Breast epithelium (tissue), 4 donors: ENCODE results near the gene TFCP2L1. TPM values are rescaled to one million over a fixed set of nuclear protein-coding genes. Genes with fewer than 3 reads are reported as not detected.

Experiments used
- DNase-seq, 2 donors: peaks; one replicate each; pipeline ENCODE4 v3.0.0-alpha.2; 2019; ENCODE audit warnings: low spot score in 2 of 2
- H3K27ac ChIP-seq, 2 donors: fragments of 200-600 bp; sonication (generic) in 1 of 2; one replicate each; pipeline ENCODE4 v1.5.1; 2016 to 2019; ENCODE audit warnings: mild to moderate bottlenecking in 1 of 2
- H3K27me3 ChIP-seq, 2 donors: fragments of 200-600 bp; sonication (generic) in 1 of 2; one replicate each; pipeline versions ENCODE4 v1.5.1 to v1.6.0; 2017 to 2019; ENCODE audit warnings: control low read depth in 1 of 2, mild to moderate bottlenecking in 1 of 2
- H3K36me3 ChIP-seq: fragments of 200-600 bp; one replicate; pipeline ENCODE4 v1.5.1; 2019
- H3K4me1 ChIP-seq, 2 donors: fragments of 200-600 bp; sonication (generic); one replicate each; pipeline ENCODE4 v1.5.1; 2016 to 2019; ENCODE audit warnings: control low read depth in 1 of 2
- H3K4me3 ChIP-seq, 3 donors: fragments of 200-600 bp; sonication (generic); 1 replicate in 2 of 3; 2 replicates in 1 of 3; pipeline ENCODE4 v1.5.1; 2016 to 2019; ENCODE audit warnings: mild to moderate bottlenecking in 3 of 3, moderate library complexity in 2 of 3
- H3K9me3 ChIP-seq, 2 donors: fragments of 200-600 bp; sonication (generic) in 1 of 2; one replicate each; pipeline ENCODE4 v1.5.1; 2016 to 2019; ENCODE audit warnings: control low read depth in 1 of 2
- CTCF ChIP-seq, 3 donors: fragments of 450-650 bp; IDR thresholded peaks; one replicate each; pipeline ENCODE4 v1.5.1; 2016 to 2017; ENCODE audit warnings: antibody characterized with exemption in 3 of 3, mild to moderate bottlenecking in 3 of 3, moderate library complexity in 3 of 3
- POLR2A ChIP-seq: fragments of 450-650 bp; IDR thresholded peaks from one replicate; pipeline ENCODE4 v1.6.1; 2016; ENCODE audit warnings: antibody characterized with exemption, mild to moderate bottlenecking, moderate library complexity
- POLR2AphosphoS5 ChIP-seq, 3 donors: sonication (generic); formaldehyde crosslinking; IDR thresholded peaks; one replicate each; pipeline ENCODE4 v1.6.1; 2017; ENCODE audit warnings: antibody characterized with exemption in 3 of 3
- intact Hi-C: fragments of 100-400 bp; cut with DNase I; formaldehyde crosslinking; loops from one replicate; pipeline ENCODE4 v1.15.1; 2023; ENCODE audit warnings: low total_unique reads
- total RNA-seq, 3 donors: library from RNA; depleted of rRNA; stranded (reverse); fragments of >200 nt; gene quantifications; one replicate each; pipeline ENCODE4 v1.1.0, GENCODE V29; 2016

TFCP2L1 gene
- total RNA-seq, 3 donors from 2014 or later = 7.5 to 90.3 (median 8.3) TPM

- Histone ChIP-seq H3K4me1 (no peaks in the 10 kb centered on the region), H3K9me3 (no peaks in the 10 kb centered on the region), H3K4me3 (no peak overlapping the region), H3K27ac (no peak overlapping the region), H3K27me3 (no peaks in the 10 kb centered on the region), H3K36me3 (no peaks in the 10 kb centered on the region)
- TF ChIP-seq CTCF (IDR thresholded peaks at IDR 0.05) (no peak), POLR2A (no peak), POLR2AphosphoS5 (IDR thresholded peaks at IDR 0.05) (no peak)
- intact Hi-C loops = no loop called here
- DNase-seq = no peak
Observed at GRCh38 chr2:121263996-121264715, 20.8 kb downstream of the TFCP2L1 start.

- peak in 1 of 2 donors; percentile 30 for DNase-seq
- Histone ChIP-seq H3K27ac (no peak overlapping the region), H3K36me3 (no peaks in the 10 kb centered on the region), H3K9me3 (no peaks in the 10 kb centered on the region), H3K4me1 (no peaks in the 10 kb centered on the region), H3K27me3 (no peaks in the 10 kb centered on the region), H3K4me3 (no peak overlapping the region)
- intact Hi-C loops = no loop called here
- TF ChIP-seq POLR2A = no peak
- no peak for TF ChIP-seq CTCF (IDR thresholded peaks at IDR 0.05)
- no peak for TF ChIP-seq POLR2AphosphoS5 (IDR thresholded peaks at IDR 0.05)
Observed at GRCh38 chr2:121260370-121261154, 24.4 kb downstream of the TFCP2L1 start.

- Histone ChIP-seq H3K27ac (no peak overlapping the region), H3K9me3 (no peaks in the 10 kb centered on the region), H3K4me1 (no peaks in the 10 kb centered on the region), H3K27me3 (no peaks in the 10 kb centered on the region), H3K36me3 (no peaks in the 10 kb centered on the region), H3K4me3 (no peak overlapping the region)
- DNase-seq = no peak
- TF ChIP-seq POLR2A = no peak
- no peak for TF ChIP-seq CTCF (IDR thresholded peaks at IDR 0.05)
- no peak for TF ChIP-seq POLR2AphosphoS5 (IDR thresholded peaks at IDR 0.05)
- intact Hi-C loops = loop anchor here (10.0 kb wide), 1 partner anchor 1317 kb away; no protein-coding TSS in a partner anchor
Observed at GRCh38 chr2:121258051-121258450, 27.0 kb downstream of the TFCP2L1 start.

GRCh38 chr2:121257480-121257840 lies 27.5 kb downstream of the TFCP2L1 start:
- no peaks in the 10 kb centered on the region for H3K27me3 ChIP-seq
- H3K4me3 ChIP-seq = no peak overlapping the region
- intact Hi-C loops = loop anchor here (10.0 kb wide), 1 partner anchor 1317 kb away; no protein-coding TSS in a partner anchor
- no peaks in the 10 kb centered on the region for H3K36me3 ChIP-seq
- no peak overlapping the region for H3K27ac ChIP-seq
- TF ChIP-seq POLR2AphosphoS5 (IDR thresholded peaks at IDR 0.05) = no peak
- TF ChIP-seq POLR2A = no peak
- no peak for TF ChIP-seq CTCF (IDR thresholded peaks at IDR 0.05)
- H3K9me3 ChIP-seq = no peaks in the 10 kb centered on the region
- DNase-seq = no peak
- no peaks in the 10 kb centered on the region for H3K4me1 ChIP-seq
